ENCODE results near the gene DCAF7. TPM values are rescaled to one million over a fixed set of nuclear protein-coding genes. Genes with fewer than 3 reads are reported as not detected.

DCAF7 gene
- polyA plus RNA-seq, 1 of the 3 experiments (the other 2 are of a cell fraction) = 63.5 TPM

DNA sequence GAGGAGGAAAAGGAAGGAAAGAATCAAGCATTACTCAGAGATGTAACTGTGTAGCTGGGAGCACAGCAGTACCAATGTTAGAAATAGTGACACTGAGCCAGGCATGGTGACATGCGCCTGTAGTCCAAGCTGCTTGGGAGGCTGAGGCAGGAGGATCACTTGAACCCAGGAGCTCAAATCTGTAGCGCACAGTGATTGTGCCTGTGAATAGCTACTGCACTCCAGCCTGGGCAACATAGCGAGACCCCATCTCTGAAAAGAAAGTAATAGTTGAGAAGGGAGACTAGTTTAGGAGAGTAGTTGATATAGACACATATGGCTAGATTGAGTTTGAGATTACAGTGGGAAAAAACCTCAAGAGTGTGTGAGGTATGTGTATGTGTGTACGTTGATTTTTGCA is 89.8 kb downstream of the DCAF7 start:
- Histone ChIP-seq H3F3A (replicated peaks; ENCODE audit: insufficient read depth) (no peaks in the 10 kb centered on the region), H3K9me3 (no peaks in the 10 kb centered on the region), H3K4me2 (no peak overlapping the region), H3K36me3 (replicated peaks in 1 of 2; ENCODE audit: control insufficient read depth in 1 of 2, insufficient read depth in 2 of 2, low read length in 1 of 2) (peaks cover 22 to 34% of the 10 kb centered on the region in 2 experiments), H3K27me3 (ENCODE audit: insufficient read depth) (no peaks in the 10 kb centered on the region), H3K79me2 (ENCODE audit: insufficient read depth) (no peaks in the 10 kb centered on the region), H3K4me3 (ENCODE audit: low read depth in 2 of 2, low read length in 1 of 2) (no peak overlapping the region), H3K4me1 (ENCODE audit: control insufficient read depth in 1 of 2, insufficient read depth in 2 of 2, low read depth in 1 of 2, low read length in 1 of 2) (no peaks in the 10 kb centered on the region; a peak in 1 of 4 replicates), H3K9me2 (no peaks in the 10 kb centered on the region), H3K9ac (no peak overlapping the region), H2AFZ (ENCODE audit: low read depth) (no peak overlapping the region), H4K20me1 (ENCODE audit: insufficient read depth) (no peaks in the 10 kb centered on the region), H3K27ac (ENCODE audit: low read depth in 2 of 2, low read length in 1 of 2) (no peak overlapping the region)
- WGBS (ENCODE audit: low lambda C conversion rate) = 96% methylated on average over 4 of the region's 4 CpGs
- ChIA-PET POLR2A (no interaction called here), CTCF (interaction anchor here (0.8 to 2.5 kb wide), 2 partner anchors 29 to 57 kb away, joined by 3 to 8 read pairs; no protein-coding TSS in a partner anchor)
- DNase-seq = no peak
- TF ChIP-seq, protein P1, sequence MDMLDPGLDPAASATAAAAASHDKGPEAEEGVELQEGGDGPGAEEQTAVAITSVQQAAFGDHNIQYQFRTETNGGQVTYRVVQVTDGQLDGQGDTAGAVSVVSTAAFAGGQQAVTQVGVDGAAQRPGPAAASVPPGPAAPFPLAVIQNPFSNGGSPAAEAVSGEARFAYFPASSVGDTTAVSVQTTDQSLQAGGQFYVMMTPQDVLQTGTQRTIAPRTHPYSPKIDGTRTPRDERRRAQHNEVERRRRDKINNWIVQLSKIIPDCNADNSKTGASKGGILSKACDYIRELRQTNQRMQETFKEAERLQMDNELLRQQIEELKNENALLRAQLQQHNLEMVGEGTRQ (IDR thresholded peaks at IDR 0.05; ENCODE audit: borderline replicate concordance, low read depth, low read length) = no peak
- TF ChIP-seq GABPA (IDR thresholded peaks at IDR 0.05; ENCODE audit: low read depth) = no peak
- TF ChIP-seq RFX5 (IDR thresholded peaks at IDR 0.05; ENCODE audit: low read length) = no peak
- no peak for TF ChIP-seq EP300 (IDR thresholded peaks at IDR 0.05; ENCODE audit: borderline replicate concordance in 1 of 2, low read depth in 1 of 2, low read length in 1 of 2)
- TF ChIP-seq, protein P2, sequence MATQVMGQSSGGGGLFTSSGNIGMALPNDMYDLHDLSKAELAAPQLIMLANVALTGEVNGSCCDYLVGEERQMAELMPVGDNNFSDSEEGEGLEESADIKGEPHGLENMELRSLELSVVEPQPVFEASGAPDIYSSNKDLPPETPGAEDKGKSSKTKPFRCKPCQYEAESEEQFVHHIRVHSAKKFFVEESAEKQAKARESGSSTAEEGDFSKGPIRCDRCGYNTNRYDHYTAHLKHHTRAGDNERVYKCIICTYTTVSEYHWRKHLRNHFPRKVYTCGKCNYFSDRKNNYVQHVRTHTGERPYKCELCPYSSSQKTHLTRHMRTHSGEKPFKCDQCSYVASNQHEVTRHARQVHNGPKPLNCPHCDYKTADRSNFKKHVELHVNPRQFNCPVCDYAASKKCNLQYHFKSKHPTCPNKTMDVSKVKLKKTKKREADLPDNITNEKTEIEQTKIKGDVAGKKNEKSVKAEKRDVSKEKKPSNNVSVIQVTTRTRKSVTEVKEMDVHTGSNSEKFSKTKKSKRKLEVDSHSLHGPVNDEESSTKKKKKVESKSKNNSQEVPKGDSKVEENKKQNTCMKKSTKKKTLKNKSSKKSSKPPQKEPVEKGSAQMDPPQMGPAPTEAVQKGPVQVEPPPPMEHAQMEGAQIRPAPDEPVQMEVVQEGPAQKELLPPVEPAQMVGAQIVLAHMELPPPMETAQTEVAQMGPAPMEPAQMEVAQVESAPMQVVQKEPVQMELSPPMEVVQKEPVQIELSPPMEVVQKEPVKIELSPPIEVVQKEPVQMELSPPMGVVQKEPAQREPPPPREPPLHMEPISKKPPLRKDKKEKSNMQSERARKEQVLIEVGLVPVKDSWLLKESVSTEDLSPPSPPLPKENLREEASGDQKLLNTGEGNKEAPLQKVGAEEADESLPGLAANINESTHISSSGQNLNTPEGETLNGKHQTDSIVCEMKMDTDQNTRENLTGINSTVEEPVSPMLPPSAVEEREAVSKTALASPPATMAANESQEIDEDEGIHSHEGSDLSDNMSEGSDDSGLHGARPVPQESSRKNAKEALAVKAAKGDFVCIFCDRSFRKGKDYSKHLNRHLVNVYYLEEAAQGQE (IDR thresholded peaks at IDR 0.05; ENCODE audit: low read depth, low read length) = no peak
- TF ChIP-seq NFIC (IDR thresholded peaks at IDR 0.05; ENCODE audit: borderline replicate concordance) = no peak
- TF ChIP-seq FOSL2 (IDR thresholded peaks at IDR 0.05; ENCODE audit: borderline replicate concordance, low read depth) = no peak
- TF ChIP-seq RAD21 (IDR thresholded peaks at IDR 0.05; ENCODE audit: low read length) = no peak
- TF ChIP-seq TAF1 (IDR thresholded peaks at IDR 0.05; ENCODE audit: borderline replicate concordance, low read depth, low read length) = no peak
- no peak for TF ChIP-seq RCOR1 (IDR thresholded peaks at IDR 0.05; ENCODE audit: low read length)

DNA sequence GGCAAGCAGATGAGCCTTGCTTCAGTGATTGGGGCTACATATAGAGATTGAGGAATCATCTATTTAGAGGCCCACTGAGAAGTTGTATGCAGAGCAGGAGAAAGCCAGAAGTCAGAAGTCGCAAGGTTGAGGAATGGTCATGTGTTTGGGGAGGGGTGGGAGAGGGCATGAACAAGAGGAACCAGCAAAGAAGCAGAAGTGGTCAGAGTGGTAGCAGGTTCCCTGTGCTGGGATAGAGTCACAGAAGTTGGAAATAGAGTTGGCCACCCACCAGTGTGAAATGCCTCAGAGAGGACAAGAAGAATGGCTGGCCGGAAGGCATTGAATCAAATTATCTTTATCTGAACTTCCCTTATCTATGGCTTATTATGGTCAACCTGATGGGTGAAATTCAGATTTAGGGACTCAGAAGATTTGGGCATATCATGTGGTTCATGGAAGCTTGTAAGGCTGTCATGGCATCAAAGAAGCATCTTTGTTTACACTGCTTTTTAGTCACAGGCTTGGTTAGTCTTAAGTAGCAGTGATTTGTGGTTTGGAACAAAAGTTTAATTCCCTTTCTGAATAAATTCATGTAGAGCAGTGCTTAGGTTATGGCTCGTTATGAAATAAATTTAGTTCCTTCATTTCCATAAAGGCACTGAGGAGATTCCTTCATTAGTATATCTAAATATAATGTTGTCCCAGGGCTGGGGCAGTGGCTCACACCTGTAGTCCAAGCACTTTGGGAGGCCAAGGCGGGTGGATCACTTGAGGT is 91.6 kb downstream of the DCAF7 start:
- H3F3A ChIP-seq (replicated peaks; ENCODE audit: insufficient read depth) = no peaks in the 10 kb centered on the region
- no peak overlapping the region for H3K4me3 ChIP-seq (ENCODE audit: low read depth in 2 of 2, low read length in 1 of 2)
- POLR2A ChIA-PET = interaction anchor here (0.7 kb wide), 1 partner anchor 61 kb away, joined by 5 read pairs; no protein-coding TSS in a partner anchor
- WGBS (ENCODE audit: low lambda C conversion rate) = 97% methylated on average over 4 of the region's 4 CpGs
- no peaks in the 10 kb centered on the region for H3K9me2 ChIP-seq
- H3K36me3 ChIP-seq (replicated peaks in 1 of 2; ENCODE audit: control insufficient read depth in 1 of 2, insufficient read depth in 2 of 2, low read length in 1 of 2) = peaks cover 9 to 23% of the 10 kb centered on the region in 2 experiments
- H3K4me1 ChIP-seq (ENCODE audit: control insufficient read depth in 1 of 2, insufficient read depth in 2 of 2, low read depth in 1 of 2, low read length in 1 of 2) = no peaks in the 10 kb centered on the region; a peak in 1 of 4 replicates
- CTCF ChIA-PET = interaction anchor here (0.7 to 1.5 kb wide), 2 partner anchors 29 to 813 kb away, joined by 3 read pairs; no protein-coding TSS in a partner anchor
- H3K9me3 ChIP-seq = no peaks in the 10 kb centered on the region
- no peaks in the 10 kb centered on the region for H4K20me1 ChIP-seq (ENCODE audit: insufficient read depth)
- TF ChIP-seq SIN3A (IDR thresholded peaks at IDR 0.05; ENCODE audit: borderline replicate concordance, low read depth, low read length) (no peak), EZH2phosphoT487 (IDR thresholded peaks at IDR 0.05; ENCODE audit: borderline replicate concordance, low read depth) (no peak), MXI1 (IDR thresholded peaks at IDR 0.05; ENCODE audit: low read depth, low read length) (no peak), FOXJ3 (CRISPR knock-in tag; IDR thresholded peaks at IDR 0.05) (no peak), TEAD4 (IDR thresholded peaks at IDR 0.05; ENCODE audit: borderline replicate concordance, insufficient read depth) (no peak), YY1 (IDR thresholded peaks at IDR 0.05; ENCODE audit: low read depth) (no peak), IRF3 (IDR thresholded peaks at IDR 0.05; ENCODE audit: low read depth, low read length) (no peak), RCOR1 (IDR thresholded peaks at IDR 0.05; ENCODE audit: low read length) (no peak), JUND (IDR thresholded peaks at IDR 0.05) (no peak), TCF12 (IDR thresholded peaks at IDR 0.05) (no peak), FOSL2 (IDR thresholded peaks at IDR 0.05; ENCODE audit: borderline replicate concordance, low read depth) (no peak), RAD21 (IDR thresholded peaks at IDR 0.05; ENCODE audit: low read length) (no peak), TAF1 (IDR thresholded peaks at IDR 0.05; ENCODE audit: borderline replicate concordance, low read depth, low read length) (no peak), NRF1 (IDR thresholded peaks at IDR 0.05; ENCODE audit: low read depth, low read length) (no peak)
- TF ChIP-seq, protein P1 (IDR thresholded peaks at IDR 0.05; ENCODE audit: borderline replicate concordance, low read depth, low read length) = no peak
- H3K79me2 ChIP-seq (ENCODE audit: insufficient read depth) = no peaks in the 10 kb centered on the region
- DNase-seq = no peak
- no peak overlapping the region for H3K4me2 ChIP-seq
- no peak overlapping the region for H3K27ac ChIP-seq (ENCODE audit: low read depth in 2 of 2, low read length in 1 of 2)
- no peaks in the 10 kb centered on the region for H3K27me3 ChIP-seq (ENCODE audit: insufficient read depth)
- no peak overlapping the region for H3K9ac ChIP-seq
- no peak overlapping the region for H2AFZ ChIP-seq (ENCODE audit: low read depth)

Measured in SK-N-SH (cell line).